Caki2 (cell line): Measurements from ENCODE around the gene RNASEH2A. TPM values are rescaled to one million over a fixed set of nuclear protein-coding genes. Genes with fewer than 3 reads are reported as not detected.
A peak's percentile ranks its signal among the peaks of the same experiment; 100 is the strongest.

Experiments
- DNase-seq: peaks from one replicate; pipeline ENCODE4 v3.0.0-alpha.2; 2015; ENCODE audit warnings: low read depth
- in situ Hi-C: cut with HindIII; loops from 2 replicates; pipeline ENCODE4 v1.10.0; 2016; ENCODE audit warnings: low sequenced_read_pairs, low pct_unique_long_range_greater_than_20kb, mixed read lengths
- total RNA-seq: library from RNA; depleted of rRNA; stranded (reverse); fragments of >200 nt; shearing (Covaris generic); gene quantifications from 2 replicates; pipeline ENCODE4 v1.2.3, GENCODE V29; 2014; ENCODE audit warnings: low replicate concordance

The RNASEH2A gene
- total RNA-seq, 1 experiment from 2014 or later = 94.5 TPM

- in situ Hi-C loops = no loop called here
- peak; percentile 59 for DNase-seq
These were observed 27.0 kb upstream of the RNASEH2A start for GRCh38 chr19:12779162-12779993.

- in situ Hi-C loops = no loop called here
- no peak for DNase-seq
These were observed 24.3 kb upstream of the RNASEH2A start for GRCh38 chr19:12782174-12782423.

- peak; percentile 89 for DNase-seq
- in situ Hi-C loops = no loop called here
These were observed 23.7 kb upstream of the RNASEH2A start for GRCh38 chr19:12782424-12783290.

GRCh38 chr19:12783291-12783848 lies 23.0 kb upstream of the RNASEH2A start:
- in situ Hi-C loops = no loop called here
- DNase-seq = no peak

- peak; percentile 72 for DNase-seq
- in situ Hi-C loops = no loop called here
These were observed 22.5 kb upstream of the RNASEH2A start for GRCh38 chr19:12783849-12784393.

- no peak for DNase-seq
- in situ Hi-C loops = no loop called here
These were observed 22.0 kb upstream of the RNASEH2A start for GRCh38 chr19:12784394-12784870.

- no peak for DNase-seq
- in situ Hi-C loops = no loop called here
These were observed 21.4 kb upstream of the RNASEH2A start for GRCh38 chr19:12784871-12785430.

- in situ Hi-C loops = no loop called here
- DNase-seq = no peak
These were observed 20.9 kb upstream of the RNASEH2A start for GRCh38 chr19:12785431-12786031.

GRCh38 chr19:12786141-12786870 lies 20.1 kb upstream of the RNASEH2A start:
- DNase-seq = no peak
- in situ Hi-C loops = no loop called here

GRCh38 chr19:12786952-12787351 lies 19.4 kb upstream of the RNASEH2A start:
- no peak for DNase-seq
- in situ Hi-C loops = no loop called here

GRCh38 chr19:12787458-12787857 lies 18.9 kb upstream of the RNASEH2A start:
- DNase-seq = no peak
- in situ Hi-C loops = no loop called here

GRCh38 chr19:12788042-12788681 lies 18.2 kb upstream of the RNASEH2A start:
- in situ Hi-C loops = no loop called here
- DNase-seq = no peak

GRCh38 chr19:12788682-12789097 lies 17.7 kb upstream of the RNASEH2A start:
- in situ Hi-C loops = no loop called here
- DNase-seq = peak; percentile 81

GRCh38 chr19:12789098-12789903 lies 17.1 kb upstream of the RNASEH2A start:
- in situ Hi-C loops = no loop called here

GRCh38 chr19:12789904-12790619 lies 16.3 kb upstream of the RNASEH2A start:
- DNase-seq = peak; percentile 99
- in situ Hi-C loops = no loop called here

More at GRCh38 chr19:12789098-12789903, 17.1 kb upstream of the RNASEH2A start:
- DNase-seq = peak; percentile 76
